HG03280 (cell line): ENCODE data around the gene DDA1.

Experiments
- ATAC-seq: cut with Tn5 transposase; IDR thresholded peaks from one replicate; pipeline ENCODE4 v1.9.1; 2021; ENCODE audit warnings: mild to moderate bottlenecking, moderate library complexity; ENCODE audit not compliant: unreplicated experiment

The DDA1 gene

GRCh38 chr19:17311455-17312188 is 2.3 kb downstream of the DDA1 start:
- no peak for ATAC-seq

GRCh38 chr19:17312189-17313113 is 3.1 kb downstream of the DDA1 start:
- no peak for ATAC-seq

- ATAC-seq = no peak
Observed at GRCh38 chr19:17314007-17314593, 4.7 kb downstream of the DDA1 start.

GRCh38 chr19:17318966-17319365 is 9.6 kb downstream of the DDA1 start:
- no peak for ATAC-seq

- no peak for ATAC-seq
Observed at GRCh38 chr19:17319473-17320238, 10.3 kb downstream of the DDA1 start.

GRCh38 chr19:17320435-17320834 is 11.1 kb downstream of the DDA1 start:
- ATAC-seq = no peak

- ATAC-seq = no peak
Observed at GRCh38 chr19:17321655-17322489, 12.5 kb downstream of the DDA1 start.

- ATAC-seq = no peak
Observed at GRCh38 chr19:17322854-17323253, 13.5 kb downstream of the DDA1 start.

GRCh38 chr19:17323300-17323963 is 14.1 kb downstream of the DDA1 start:
- no peak for ATAC-seq

- ATAC-seq = no peak
Observed at GRCh38 chr19:17323964-17324332, 14.6 kb downstream of the DDA1 start.

- ATAC-seq = no peak
Observed at GRCh38 chr19:17324357-17325114, 15.2 kb downstream of the DDA1 start.

- no peak for ATAC-seq
Observed at GRCh38 chr19:17325133-17325532, 15.8 kb downstream of the DDA1 start.

- no peak for ATAC-seq
Observed at GRCh38 chr19:17325881-17326594, 16.7 kb downstream of the DDA1 start.

GRCh38 chr19:17326595-17326966 is 17.2 kb downstream of the DDA1 start:
- ATAC-seq = no peak

GRCh38 chr19:17327068-17327653 is 17.8 kb downstream of the DDA1 start:
- no peak for ATAC-seq

GRCh38 chr19:17327654-17328516 is 18.5 kb downstream of the DDA1 start:
- ATAC-seq = no peak
